GM19438 (cell line): Measurements from ENCODE around the gene MYO1C.
"Not testable (repeated sequence)": the region's sequence is repeated elsewhere in the genome, so short reads cannot be mapped to it uniquely, and the experiment has no call there.

Experiments
- ATAC-seq: cut with Tn5 transposase; IDR thresholded peaks from one replicate; pipeline ENCODE4 v1.9.1; 2021; ENCODE audit warnings: low read depth; ENCODE audit not compliant: unreplicated experiment

The MYO1C gene

DNA sequence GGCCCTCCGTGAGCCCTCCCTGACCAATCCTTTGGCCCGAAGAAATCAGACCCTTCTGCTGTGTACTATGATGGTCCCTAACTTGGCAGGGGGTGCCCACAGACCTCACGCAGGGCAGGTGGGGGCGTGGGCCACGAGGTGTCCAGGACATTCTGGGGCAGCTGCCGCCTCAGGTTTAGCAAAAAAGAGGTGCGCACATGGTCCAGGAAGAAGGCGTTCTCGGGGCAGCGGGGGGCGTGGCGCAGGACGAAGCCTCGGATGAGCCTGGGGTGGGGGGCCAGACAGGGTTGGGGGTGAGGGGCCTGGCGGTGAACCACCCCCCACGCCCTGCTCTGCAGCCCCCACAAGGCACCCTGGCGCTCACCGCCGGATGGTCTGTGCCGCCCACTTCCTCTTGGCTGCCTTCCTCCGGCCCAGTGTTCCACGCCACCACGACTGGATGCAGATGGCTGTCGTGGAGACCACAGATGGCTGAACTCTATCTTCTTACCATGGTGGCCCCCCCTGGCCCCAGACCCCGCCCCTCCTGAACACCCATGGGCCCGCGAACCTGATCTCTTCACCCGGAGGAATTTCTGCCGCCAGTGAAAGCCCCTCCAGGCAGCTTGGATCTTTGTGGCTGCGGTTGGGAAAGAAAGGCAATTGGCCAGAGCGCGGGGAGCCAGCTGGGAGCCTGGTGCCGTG is 22.3 kb downstream of the MYO1C start:
- ATAC-seq, result no peak

DNA sequence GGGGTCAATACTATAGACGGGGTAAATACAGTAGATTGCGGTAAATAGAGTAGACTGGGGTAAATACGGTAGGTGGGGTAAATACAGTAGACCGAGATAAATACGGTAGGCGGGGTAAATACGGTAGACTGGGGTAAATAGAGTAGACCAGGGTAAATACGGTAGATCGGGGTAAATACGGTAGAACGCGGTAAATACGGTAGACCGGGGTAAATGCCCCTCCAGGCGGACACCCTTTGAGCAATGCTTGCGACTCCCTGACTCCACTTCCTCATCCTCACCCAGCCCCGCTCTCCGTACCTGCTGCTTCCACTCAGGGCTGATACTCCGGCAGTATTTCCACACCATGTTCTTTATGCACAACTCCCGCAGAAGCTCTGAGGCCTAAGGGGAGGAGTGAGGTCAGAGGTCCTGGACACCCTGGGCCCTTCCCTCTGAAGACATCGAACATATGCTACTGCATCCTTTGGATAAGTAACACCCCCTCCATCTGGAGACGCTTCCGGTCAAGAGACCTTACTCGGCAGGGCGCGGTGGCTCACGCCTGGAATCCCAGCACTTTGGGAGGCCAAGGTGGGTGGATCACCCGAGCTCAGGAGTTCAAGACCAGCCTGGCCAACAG is 23.1 kb downstream of the MYO1C start:
- ATAC-seq, result no peak

DNA sequence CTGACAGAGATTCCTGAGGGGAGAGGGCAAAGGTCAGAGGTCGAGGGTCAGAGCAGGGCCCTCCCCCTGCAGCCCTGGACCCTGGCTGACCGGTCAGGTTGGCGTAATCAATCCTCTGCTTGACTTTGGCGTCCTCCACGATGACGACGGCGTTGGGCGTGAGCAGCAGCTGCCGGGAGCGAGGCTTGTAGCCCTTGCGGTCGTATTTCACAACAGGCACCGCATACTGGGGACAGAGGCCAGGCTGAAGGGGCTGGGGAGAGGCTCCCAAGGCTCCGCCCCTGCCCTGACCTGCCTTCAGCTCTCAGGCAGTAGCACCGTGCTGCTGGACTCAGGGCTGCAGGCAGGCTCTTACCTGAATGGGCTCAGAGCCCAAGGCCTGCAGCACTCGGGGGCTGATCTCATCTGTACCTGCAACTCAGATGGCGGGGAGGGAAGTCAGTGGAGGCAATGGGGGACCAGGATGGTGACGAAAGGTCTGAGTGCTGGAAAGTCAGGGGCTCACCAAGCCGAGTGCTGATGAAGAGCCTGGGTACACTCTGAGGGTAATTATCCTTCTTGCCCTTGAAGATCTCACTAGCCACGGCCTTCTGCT is 24.5 kb downstream of the MYO1C start:
- ATAC-seq, result no peak

DNA sequence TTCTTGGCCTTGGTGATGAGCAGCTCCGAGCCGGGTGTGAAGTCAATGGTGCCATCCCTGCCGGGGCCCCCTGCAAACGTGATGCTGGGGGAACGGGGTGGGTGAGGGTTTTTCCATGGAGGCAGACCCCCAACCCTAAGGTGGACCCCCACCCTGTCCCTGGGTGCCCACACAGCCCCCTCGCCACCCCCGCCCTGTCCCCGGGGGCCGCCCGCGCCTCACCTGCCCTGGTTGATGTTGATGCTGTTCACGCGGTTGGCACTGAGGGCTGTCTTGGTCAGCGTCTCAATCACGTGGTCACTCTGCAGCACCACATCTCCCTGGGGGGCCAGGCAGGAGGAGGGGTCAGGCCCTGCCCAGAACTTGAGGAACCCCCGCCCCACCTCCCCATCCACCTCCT is 25.2 kb downstream of the MYO1C start:
- ATAC-seq, result no peak

DNA sequence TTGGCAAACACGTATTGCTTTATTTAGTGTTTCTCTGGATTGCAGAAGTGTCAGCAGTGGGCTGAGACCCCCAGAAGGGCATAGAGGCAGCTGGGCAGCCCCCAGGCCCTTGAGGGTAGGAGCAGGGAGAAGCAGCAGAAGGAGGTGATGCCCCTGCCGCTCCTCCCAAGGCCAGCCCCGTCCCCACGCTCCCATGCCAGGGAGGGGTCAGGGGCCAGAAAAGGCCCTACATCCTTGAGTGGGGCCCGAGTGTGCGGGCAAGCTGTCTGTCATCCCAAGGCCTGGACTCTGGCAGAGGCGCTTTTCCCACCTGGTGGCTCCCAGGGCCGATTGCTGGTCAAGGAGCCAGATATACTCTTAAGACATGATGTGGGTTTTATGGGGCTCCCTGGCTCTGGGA is 28.3 kb downstream of the MYO1C start:
- ATAC-seq, result no peak

DNA sequence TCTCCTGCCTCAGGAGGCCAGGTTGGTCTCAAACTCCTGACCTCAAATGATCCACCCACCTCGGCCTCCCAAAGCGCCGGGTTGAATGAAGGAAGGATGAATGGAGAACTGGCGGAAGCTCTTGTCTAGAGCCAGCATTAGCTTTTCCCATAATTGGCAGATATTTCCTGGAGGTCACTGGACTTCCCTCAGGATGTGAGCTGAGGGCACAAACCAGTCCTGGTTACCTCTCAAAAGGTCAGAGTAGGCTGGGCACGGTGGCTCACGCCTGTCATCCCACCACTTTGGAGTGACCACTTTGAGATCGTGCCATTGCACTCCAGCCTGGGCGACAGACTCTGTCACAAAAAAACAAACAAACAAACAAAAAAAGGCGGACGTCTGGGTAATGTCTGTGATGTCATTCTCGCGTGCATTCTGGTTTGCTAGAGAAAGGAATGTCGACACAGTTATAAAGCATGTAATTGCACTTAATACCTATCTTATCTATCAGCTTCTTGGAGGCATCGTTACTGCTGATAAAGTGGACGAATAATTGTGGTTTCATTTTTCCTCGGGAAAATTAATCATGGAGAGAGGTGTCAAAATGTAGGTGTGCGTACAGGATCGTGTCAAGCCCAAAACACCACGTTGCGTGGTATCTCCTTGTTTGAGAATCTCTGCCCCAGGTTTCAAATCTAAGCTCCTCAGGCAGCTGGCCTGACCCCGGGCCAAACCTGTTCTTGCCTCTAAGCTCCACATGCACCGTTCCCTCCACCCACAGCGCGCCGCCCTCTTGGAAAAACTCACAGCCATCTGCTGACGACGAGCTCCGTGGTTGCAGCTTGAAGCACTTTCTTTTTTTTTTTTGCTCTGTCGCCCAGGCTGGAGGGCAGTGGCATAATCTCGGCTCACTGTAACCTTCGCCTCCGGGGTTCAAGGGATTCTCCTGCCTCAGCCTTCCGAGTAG is 30.0 kb downstream of the MYO1C start:
- ATAC-seq, result no peak

DNA sequence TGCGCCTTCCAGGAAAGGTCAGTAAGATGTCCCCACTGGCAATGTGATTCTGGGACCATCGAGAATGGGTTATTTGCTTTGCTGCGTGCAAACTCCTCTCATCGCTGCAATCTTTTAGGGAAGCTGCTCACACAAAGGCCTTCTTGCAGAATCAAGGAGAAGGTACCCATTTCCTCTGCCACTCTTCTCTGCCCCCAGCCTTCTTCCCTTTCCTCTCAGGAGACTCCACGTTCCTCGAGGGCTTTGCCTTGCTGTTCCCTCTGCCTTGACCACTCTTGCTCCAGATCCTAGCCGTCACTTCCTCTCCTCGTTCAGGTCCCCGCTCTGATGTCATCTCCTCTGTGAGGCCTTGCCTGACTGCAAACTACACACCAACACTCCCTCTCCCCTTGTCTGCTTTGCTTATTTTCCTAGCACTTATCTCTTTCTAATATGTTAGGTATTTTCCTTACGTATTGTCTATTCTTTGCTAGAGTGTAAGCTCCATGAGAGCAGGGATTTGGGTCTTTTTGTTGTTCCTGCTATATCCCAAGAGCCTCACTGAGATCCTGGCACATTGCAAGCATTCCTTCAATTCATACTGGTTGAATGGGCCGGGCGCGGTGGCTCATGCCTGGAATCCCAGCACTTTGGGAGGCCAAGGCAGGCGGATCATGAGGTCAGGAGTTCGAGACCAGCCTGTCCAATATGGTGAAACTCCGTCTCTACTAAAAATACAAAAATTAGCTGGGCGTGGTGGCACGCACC is 31.1 kb downstream of the MYO1C start:
- ATAC-seq, result no peak

DNA sequence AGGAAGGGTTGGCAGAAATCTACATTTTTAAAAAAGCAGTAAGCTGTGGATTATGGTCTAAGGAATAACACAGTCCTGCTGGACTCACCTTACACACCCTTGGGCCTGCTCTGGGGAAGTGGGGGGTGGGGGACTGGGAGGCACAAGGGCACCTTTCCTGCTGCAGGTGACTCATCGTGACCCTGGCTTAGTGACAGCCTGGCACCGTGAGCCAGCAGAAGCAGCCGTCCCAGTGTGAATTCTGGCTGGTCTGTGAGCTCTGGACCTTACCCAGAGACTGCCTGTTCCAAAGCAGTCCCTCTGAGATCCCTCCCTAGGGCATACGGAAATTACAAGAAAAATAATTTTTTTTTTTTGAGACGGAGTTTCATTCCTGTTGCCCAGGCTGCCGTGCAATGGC is 32.3 kb downstream of the MYO1C start:
- no peak for ATAC-seq

DNA sequence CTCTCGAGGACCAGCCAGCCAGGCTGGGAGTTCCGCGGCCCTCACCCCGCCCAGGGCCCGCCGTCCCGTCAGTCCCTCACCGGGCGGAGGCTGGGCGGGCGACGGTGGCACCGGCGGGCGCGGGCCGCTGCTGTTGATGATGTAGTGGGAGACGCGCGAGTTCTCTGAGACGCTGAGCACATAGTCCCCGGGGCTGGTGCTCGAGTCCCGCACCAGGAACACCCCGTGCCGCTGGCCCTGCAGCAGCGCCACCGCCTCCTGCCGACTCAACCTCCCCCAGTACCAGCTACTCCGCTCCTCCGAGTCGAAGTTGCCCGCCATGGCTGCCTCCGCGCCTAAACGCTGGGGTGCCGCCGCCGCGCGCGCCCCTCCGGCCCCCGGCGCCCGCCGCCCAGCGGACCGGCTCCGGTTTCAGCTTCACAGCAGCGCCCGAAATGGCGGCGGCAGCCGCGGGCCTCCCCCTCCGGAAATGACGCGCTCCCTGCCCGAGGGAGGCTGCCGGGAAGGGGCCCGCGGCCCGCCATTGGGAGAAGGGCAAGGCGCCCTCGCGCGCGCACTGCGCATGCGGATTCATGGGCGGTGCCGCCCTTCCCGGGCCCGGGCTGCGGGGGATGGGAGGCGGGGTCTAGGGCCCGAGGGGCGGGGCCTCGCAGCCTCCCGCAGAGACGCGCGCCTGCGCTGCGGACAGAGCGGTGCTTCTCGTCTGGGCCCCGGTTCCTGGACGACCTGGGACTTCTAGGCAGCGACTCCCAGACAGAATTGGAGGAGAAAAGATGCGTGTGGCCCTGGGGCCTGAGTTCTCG is 36.5 kb downstream of the MYO1C start, which contains the start of gene CRK:
Gene CRK, minus strand, starts transcription at position 436 of the 803 bp plus-strand sequence. Its CDS starts 115 bp downstream, at position 321.
- ATAC-seq, result peak; percentile 73

DNA sequence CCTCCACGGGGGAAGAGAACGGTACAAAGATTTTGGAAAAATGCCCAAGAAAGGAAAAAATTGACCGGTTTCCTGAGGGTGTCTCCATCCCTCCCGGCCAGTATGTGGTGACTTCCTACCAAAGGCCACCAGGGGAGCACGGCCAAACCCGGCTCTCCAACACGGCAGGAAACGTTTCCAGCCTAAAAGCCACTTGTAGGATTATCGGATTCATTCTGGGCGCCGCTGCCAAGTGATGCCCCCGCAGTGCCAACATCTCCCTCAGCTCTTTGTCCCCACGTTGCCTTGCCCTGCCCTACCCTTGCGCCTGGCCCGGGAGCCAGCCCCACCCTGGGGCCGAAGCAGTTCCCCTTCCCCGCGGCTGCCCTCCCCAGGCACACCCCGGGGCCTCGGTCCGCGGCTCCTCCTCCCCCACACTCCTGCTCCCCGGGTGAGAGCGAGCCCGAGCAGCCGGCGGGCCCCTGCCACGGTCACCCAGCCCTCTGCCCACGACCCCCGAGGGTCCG is 37.1 kb downstream of the MYO1C start:
- peak; percentile 33 for ATAC-seq

DNA sequence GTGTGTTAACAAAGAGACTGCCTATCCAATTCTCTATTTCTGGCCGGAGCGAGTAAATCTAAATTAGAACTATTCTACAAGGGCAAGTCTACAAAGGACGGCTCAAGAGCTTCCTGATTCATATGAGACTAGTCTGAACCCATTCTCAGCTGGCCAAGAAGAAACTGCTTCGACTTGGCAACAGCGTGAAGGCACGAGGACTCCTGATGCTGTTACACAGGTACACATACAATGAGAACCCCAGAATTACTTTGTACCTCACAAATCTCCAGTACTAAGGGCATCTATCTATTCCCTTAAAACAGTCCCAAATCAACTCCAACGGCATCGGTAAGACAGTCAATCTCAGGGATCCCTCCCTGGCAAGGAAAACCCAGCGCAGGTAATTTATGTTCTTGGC is 37.9 kb downstream of the MYO1C start:
- ATAC-seq, result no peak

DNA sequence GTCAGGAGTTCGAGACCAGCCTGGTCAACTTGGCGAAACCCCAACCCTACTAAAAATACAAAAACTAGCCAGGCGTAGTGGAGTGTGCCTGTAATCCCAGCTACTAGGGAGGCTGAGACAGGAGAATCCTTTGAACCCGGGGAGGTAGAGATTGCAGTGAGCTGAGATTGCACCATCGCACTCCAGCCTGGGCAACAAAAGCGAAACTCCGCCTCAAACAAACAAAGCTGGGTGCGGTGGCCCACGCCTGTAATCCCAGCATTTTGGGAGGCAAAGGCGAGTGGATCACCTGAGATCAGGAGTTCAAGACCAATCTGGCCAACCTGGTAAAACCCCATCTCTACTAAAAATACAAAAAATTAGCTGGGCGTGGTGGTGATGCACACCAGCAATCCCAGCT is 38.8 kb downstream of the MYO1C start:
- not testable (repeated sequence) for ATAC-seq

DNA sequence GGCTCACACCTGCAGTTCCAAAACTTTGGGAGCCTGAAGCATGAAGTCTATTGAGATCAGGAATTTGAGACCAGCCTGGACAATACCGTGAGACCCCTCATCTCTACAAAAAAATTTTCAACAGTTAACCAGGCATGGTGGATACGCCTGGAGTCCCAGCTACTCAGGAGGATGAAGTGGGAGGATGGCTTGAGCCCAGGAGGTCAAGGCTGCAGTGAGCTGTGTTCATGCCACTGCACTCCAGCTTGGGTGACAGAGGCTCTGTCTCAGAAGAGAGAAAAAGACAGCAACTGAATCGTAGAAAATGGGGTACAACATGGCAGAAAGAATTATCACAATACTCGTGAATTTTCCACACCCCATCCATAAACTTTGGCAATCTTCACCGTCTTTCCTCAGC is 39.6 kb downstream of the MYO1C start:
- no peak for ATAC-seq

DNA sequence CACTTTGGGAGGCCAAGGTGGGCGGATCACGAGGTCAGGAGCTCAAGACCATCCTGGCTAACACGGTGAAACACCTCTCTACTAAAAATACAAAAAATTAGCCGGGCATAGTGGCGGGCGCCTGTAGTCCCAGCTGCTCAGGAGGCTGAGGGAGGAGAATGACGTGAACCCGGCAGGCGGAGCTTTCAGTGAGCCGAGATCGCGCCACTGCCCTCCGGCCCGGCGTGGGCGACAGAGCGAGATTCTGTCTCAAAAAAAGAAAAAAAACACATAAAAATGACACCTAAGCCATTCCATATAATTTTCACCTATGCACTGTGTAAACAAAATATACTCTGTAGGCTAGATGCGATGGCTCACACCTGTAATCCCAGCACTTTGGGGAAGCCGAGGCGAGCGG is 42.2 kb downstream of the MYO1C start:
- ATAC-seq, result not testable (repeated sequence)

DNA sequence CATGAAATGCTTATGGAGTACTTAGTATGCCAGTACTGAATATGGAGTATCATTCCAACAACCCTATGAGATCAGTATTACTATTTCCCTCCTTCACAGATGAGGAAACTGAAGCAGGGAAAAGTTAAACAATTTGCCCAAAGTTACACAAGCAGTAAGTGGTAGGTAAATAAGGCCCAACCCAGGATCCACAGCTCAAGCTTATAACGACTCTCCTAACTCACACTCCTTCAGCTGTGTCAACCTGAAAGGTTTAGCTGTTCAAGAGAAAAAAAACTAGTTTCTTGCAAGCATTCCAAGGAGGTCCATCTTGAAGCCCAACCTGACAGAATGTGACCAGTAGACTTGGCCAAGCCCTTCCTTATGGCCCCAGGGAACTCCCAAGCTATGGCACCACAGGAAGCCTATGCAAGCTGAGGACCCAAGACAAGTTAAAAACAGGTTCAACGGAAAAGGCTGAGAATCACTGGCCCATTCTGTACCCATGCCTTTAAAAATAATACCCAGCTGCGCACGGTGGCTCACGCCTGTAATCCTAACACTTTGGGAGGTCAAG is 43.0 kb downstream of the MYO1C start:
- ATAC-seq, result no peak

DNA sequence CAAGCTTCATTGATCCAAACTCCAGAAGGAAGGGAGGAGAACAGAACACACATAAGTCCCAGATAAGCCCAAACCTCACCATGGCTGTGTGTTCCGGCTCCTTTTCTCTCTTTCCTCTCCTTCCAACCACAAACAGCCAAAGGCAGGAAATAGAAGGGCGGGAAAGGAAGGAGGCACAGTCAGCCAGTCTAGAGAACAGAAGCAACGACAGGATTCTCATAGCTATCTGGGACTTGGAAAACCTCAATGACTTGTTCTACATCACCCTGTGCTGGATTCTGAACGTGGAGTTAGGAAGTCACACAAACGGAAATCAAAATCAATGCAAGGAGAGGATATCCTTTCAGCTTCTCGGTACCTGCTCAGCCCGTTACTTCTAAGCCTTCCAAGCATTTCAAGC is 45.4 kb downstream of the MYO1C start:
- no peak for ATAC-seq

DNA sequence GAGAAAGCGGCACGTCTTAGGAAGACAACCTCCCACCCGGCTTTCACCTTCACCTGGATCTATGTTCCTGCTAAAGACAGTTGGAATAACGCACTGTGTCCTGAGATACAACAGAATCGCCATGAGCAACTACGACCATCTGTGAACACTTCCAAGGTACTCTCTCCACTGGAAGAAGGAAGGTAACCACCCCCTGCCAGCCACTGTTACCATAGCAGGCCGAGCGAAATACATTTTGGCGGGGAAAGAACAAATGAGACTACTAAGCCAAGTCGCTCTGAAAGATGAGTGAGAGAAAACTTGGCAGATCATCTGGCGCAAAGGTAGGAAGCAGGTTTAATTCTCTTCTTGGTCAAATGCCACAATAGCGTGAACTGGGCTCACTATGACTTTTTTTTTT is 46.3 kb downstream of the MYO1C start:
- ATAC-seq, result no peak

DNA sequence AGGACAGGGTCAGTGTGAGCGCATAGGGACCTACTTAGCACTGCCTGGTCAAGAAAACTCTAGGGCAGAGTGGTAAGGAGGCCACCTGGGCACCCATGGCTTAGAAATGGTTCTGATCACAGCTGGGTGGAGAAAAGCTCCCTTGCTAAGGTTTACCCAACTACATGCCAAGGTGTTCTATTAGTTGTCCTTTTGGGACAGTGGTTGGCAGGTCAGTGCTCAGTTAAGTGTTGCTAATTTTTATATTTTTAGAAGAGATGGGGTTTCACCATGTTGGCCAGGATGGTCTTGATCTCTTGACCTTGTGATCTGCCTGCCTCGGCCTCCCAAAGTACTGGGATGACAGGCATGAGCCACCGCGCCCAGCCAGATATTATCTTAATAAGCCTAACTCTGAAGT is 46.8 kb downstream of the MYO1C start:
- ATAC-seq, result not testable (repeated sequence)

DNA sequence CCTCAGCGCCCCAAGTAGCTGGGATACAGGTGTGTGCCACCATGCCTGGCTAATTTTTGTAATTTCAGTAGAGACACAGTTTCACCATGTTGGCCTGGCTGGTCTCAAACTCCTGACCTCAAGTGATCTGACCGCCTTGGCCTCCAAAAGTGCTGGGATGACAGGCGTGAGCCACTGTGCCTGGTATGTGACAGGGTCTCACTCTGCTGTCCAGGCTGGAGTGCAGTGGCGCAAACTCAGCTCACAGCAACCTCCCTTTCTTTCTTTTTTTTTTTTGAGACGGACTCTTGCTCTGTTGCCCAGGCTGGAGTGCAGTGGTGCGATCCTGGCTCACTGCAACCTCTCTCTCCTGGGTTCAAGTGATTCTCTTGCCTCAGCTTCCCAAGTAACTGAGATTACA is 49.8 kb downstream of the MYO1C start:
- not testable (repeated sequence) for ATAC-seq
